ENCODE data around the gene GABBR2. TPM values are rescaled to one million over a fixed set of nuclear protein-coding genes. Genes with fewer than 3 reads are reported as not detected.

GABBR2 gene
- total RNA-seq, 1 experiment from 2014 or later = 0.76 TPM

GRCh38 chr9:98331536-98332259 is 377.0 kb downstream of the GABBR2 start:
- intact Hi-C loops (cut with micrococcal nuclease; ENCODE audit: unreplicated experiment) = loop anchor here (5.0 kb wide), 2 partner anchors 46 to 151 kb away; no protein-coding TSS in a partner anchor
- H3K4me2 ChIP-seq = no peak overlapping the region
- no peak overlapping the region for H3K4me3 ChIP-seq
- no peak for DNase-seq
- POLR2A ChIA-PET (ENCODE audit: unreplicated experiment) = no interaction called here
- no peaks in the 10 kb centered on the region; the same call in 1 of the 2 replicates for H3F3A ChIP-seq (ENCODE audit: insufficient read depth, low read depth)
- H3K9me3 ChIP-seq (ENCODE audit: insufficient read depth, low read depth) = no peaks in the 10 kb centered on the region
- H4K20me1 ChIP-seq (ENCODE audit: insufficient read depth) = no peaks in the 10 kb centered on the region
- H3K27me3 ChIP-seq (ENCODE audit: insufficient read depth, low read depth) = no peaks in the 10 kb centered on the region
- TF ChIP-seq CTCF (conservative IDR thresholded peaks at IDR 0.05) = no peak
- H3K4me1 ChIP-seq (replicated peaks; ENCODE audit: insufficient read depth) = peaks cover 15% of the 10 kb centered on the region
- no peaks in the 10 kb centered on the region for H3K36me3 ChIP-seq (ENCODE audit: low read depth)
- no peaks in the 10 kb centered on the region for H3K9me2 ChIP-seq (ENCODE audit: insufficient read depth)
- no peak overlapping the region for H3K27ac ChIP-seq
- H3K79me2 ChIP-seq (ENCODE audit: low read depth) = no peaks in the 10 kb centered on the region
- BruUV-seq (replicated peaks) = no TSS peak
- CTCF ChIA-PET = no interaction called here
- H2AFZ ChIP-seq = no peak overlapping the region

- no peak for DNase-seq
- H3K27me3 ChIP-seq (ENCODE audit: insufficient read depth, low read depth) = no peaks in the 10 kb centered on the region
- H3K27ac ChIP-seq = no peak overlapping the region
- no peaks in the 10 kb centered on the region; the same call in 1 of the 2 replicates for H3F3A ChIP-seq (ENCODE audit: insufficient read depth, low read depth)
- BruUV-seq (replicated peaks) = no TSS peak
- H3K36me3 ChIP-seq (ENCODE audit: low read depth) = no peaks in the 10 kb centered on the region
- ChIA-PET POLR2A (ENCODE audit: unreplicated experiment) (no interaction called here), CTCF (interaction anchor here (0.6 kb wide), 1 partner anchor 190 kb away, joined by 11 read pairs; no protein-coding TSS in a partner anchor)
- peaks cover 15% of the 10 kb centered on the region for H3K4me1 ChIP-seq (replicated peaks; ENCODE audit: insufficient read depth)
- H4K20me1 ChIP-seq (ENCODE audit: insufficient read depth) = no peaks in the 10 kb centered on the region
- H2AFZ ChIP-seq = no peak overlapping the region
- intact Hi-C loops (cut with micrococcal nuclease; ENCODE audit: unreplicated experiment) = loop anchor here (5.0 kb wide), 2 partner anchors 46 to 151 kb away; no protein-coding TSS in a partner anchor
- H3K4me2 ChIP-seq = no peak overlapping the region
- TF ChIP-seq EZH2 (IDR thresholded peaks at IDR 0.05; ENCODE audit: low read depth) = no peak
- H3K9me2 ChIP-seq (ENCODE audit: insufficient read depth) = no peaks in the 10 kb centered on the region
- no peak overlapping the region for H3K4me3 ChIP-seq
- H3K79me2 ChIP-seq (ENCODE audit: low read depth) = no peaks in the 10 kb centered on the region
- H3K9me3 ChIP-seq (ENCODE audit: insufficient read depth, low read depth) = no peaks in the 10 kb centered on the region
These were observed 377.9 kb downstream of the GABBR2 start for GRCh38 chr9:98330831-98331230.

GRCh38 chr9:98329904-98330303 is 378.8 kb downstream of the GABBR2 start:
- H3K4me2 ChIP-seq = no peak overlapping the region
- no peaks in the 10 kb centered on the region for H3K27me3 ChIP-seq (ENCODE audit: insufficient read depth, low read depth)
- no peak for DNase-seq
- no peaks in the 10 kb centered on the region for H3K9me2 ChIP-seq (ENCODE audit: insufficient read depth)
- BruUV-seq (replicated peaks) = no TSS peak
- H3K79me2 ChIP-seq (ENCODE audit: low read depth) = no peaks in the 10 kb centered on the region
- peaks cover 15% of the 10 kb centered on the region for H3K4me1 ChIP-seq (replicated peaks; ENCODE audit: insufficient read depth)
- H3F3A ChIP-seq (ENCODE audit: insufficient read depth, low read depth) = peaks cover 3% of the 10 kb centered on the region; the same call in 1 of the 2 replicates
- ChIA-PET POLR2A (ENCODE audit: unreplicated experiment) (no interaction called here), CTCF (no interaction called here)
- intact Hi-C loops (cut with micrococcal nuclease; ENCODE audit: unreplicated experiment) = loop anchor here (5.0 kb wide), 2 partner anchors 47 to 152 kb away; no protein-coding TSS in a partner anchor
- H3K36me3 ChIP-seq (ENCODE audit: low read depth) = no peaks in the 10 kb centered on the region
- no peak overlapping the region for H2AFZ ChIP-seq
- H3K27ac ChIP-seq = no peak overlapping the region
- H3K9me3 ChIP-seq (ENCODE audit: insufficient read depth, low read depth) = no peaks in the 10 kb centered on the region
- no peak for TF ChIP-seq CTCF (conservative IDR thresholded peaks at IDR 0.05)
- TF ChIP-seq EZH2 (IDR thresholded peaks at IDR 0.05; ENCODE audit: low read depth) = no peak
- H3K4me3 ChIP-seq = no peak overlapping the region
- no peaks in the 10 kb centered on the region for H4K20me1 ChIP-seq (ENCODE audit: insufficient read depth)
